Gastroesophageal sphincter (tissue), 3 donors: ENCODE data around the gene RASGRP3.

Source experiments
- POLR2AphosphoS5 ChIP-seq: sonication (generic); formaldehyde crosslinking; IDR thresholded peaks from one replicate; pipeline ENCODE4 v1.6.1; 2017; ENCODE audit warnings: antibody characterized with exemption
- TF ChIP-seq, protein P1 (sequence below), 4 experiments: fragments of 200-600 bp in 2 of 4; fragments of 450-650 bp in 2 of 4; sonication (generic) in 1 of 4; IDR thresholded peaks; one replicate each; pipeline ENCODE4 v1.5.1; 2017 to 2019; ENCODE audit warnings: antibody characterized with exemption in 4 of 4, mild to moderate bottlenecking in 2 of 4, moderate library complexity in 2 of 4

DNA sequence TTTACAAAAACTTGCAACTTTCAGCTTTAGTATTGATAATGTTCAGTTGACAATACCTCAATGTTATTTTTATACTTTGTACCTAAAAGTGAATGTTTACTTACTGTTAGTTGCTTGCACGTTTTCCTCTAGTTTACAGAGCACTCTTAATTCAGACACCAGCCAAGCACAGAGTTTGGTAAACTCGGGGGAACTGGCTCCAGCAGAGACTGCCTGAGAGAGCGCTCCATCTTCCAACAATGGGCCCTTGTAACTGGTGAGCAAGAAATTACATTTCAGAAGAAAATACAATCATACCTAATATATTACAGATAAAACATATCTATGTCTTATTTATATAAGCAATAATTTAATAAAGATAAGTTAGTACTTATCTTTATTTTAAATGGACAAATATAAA lies 118.9 kb downstream of the RASGRP3 start:
- TF ChIP-seq, protein P1, sequence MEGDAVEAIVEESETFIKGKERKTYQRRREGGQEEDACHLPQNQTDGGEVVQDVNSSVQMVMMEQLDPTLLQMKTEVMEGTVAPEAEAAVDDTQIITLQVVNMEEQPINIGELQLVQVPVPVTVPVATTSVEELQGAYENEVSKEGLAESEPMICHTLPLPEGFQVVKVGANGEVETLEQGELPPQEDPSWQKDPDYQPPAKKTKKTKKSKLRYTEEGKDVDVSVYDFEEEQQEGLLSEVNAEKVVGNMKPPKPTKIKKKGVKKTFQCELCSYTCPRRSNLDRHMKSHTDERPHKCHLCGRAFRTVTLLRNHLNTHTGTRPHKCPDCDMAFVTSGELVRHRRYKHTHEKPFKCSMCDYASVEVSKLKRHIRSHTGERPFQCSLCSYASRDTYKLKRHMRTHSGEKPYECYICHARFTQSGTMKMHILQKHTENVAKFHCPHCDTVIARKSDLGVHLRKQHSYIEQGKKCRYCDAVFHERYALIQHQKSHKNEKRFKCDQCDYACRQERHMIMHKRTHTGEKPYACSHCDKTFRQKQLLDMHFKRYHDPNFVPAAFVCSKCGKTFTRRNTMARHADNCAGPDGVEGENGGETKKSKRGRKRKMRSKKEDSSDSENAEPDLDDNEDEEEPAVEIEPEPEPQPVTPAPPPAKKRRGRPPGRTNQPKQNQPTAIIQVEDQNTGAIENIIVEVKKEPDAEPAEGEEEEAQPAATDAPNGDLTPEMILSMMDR (IDR thresholded peaks at IDR 0.05): no peak
- TF ChIP-seq POLR2AphosphoS5: no peak
